Measurements from ENCODE around the gene SERPINE1. TPM values are rescaled to one million over a fixed set of nuclear protein-coding genes. Genes with fewer than 3 reads are reported as not detected.

The SERPINE1 gene
- total and polyA plus RNA-seq, 2 experiments from 2014 or later = 0.97 to 1.2 TPM

Small RNAs within 50 kb of the gene (microRNA-seq; reads per million reads assigned to microRNA genes)
- not detected for gene MIR4653

Small RNAs within 50 kb of the gene (small RNA-seq; reads per million reads assigned to genes)
- gene MIR4653 (ENCODE audit: low replicate concordance) = not detected

Other genes with a start within 250 kb of the SERPINE1 start
- gene UFSP1, start 237.4 kb upstream of the SERPINE1 start, total RNA-seq (2014; rRNA removed; shearing (Covaris generic)) = 11.5 and 11.8 TPM in 2 replicates
- 2.0 and 4.1 TPM in 2 replicates for gene UFSP1, start 237.4 kb upstream of the SERPINE1 start, polyA plus RNA-seq (2016; fragmentation: Nextera tagmentation; extraction: Ambion mirVana)
- gene ACHE, start 231.2 kb upstream of the SERPINE1 start, total RNA-seq (2014; rRNA removed; shearing (Covaris generic)) = 1.5 and 3.7 TPM in 2 replicates
- 3.6 and 3.9 TPM in 2 replicates for gene ACHE, start 231.2 kb upstream of the SERPINE1 start, polyA plus RNA-seq (2016; fragmentation: Nextera tagmentation; extraction: Ambion mirVana)
- gene MUC3A, start 177.6 kb upstream of the SERPINE1 start, total RNA-seq (2014; rRNA removed; shearing (Covaris generic)) = 16.3 and 19.1 TPM in 2 replicates
- 44.4 and 45.7 TPM in 2 replicates for gene MUC3A, start 177.6 kb upstream of the SERPINE1 start, polyA plus RNA-seq (2016; fragmentation: Nextera tagmentation; extraction: Ambion mirVana)
- 3.8 and 4.6 TPM in 2 replicates for gene MUC12, start 157.5 kb upstream of the SERPINE1 start, total RNA-seq (2014; rRNA removed; shearing (Covaris generic))
- gene MUC12, start 157.5 kb upstream of the SERPINE1 start, polyA plus RNA-seq (2016; fragmentation: Nextera tagmentation; extraction: Ambion mirVana) = 18.0 and 21.4 TPM in 2 replicates
- under 0.01 TPM in 1 of 2 replicates, not detected in the other for gene MUC17, start 107.0 kb upstream of the SERPINE1 start, total RNA-seq (2014; rRNA removed; shearing (Covaris generic))
- gene MUC17, start 107.0 kb upstream of the SERPINE1 start, polyA plus RNA-seq (2016; fragmentation: Nextera tagmentation; extraction: Ambion mirVana) = not detected in 2 replicates
- gene TRIM56, start 41.6 kb upstream of the SERPINE1 start, total RNA-seq (2014; rRNA removed; shearing (Covaris generic)) = 12.9 and 15.7 TPM in 2 replicates
- gene TRIM56, start 41.6 kb upstream of the SERPINE1 start, polyA plus RNA-seq (2016; fragmentation: Nextera tagmentation; extraction: Ambion mirVana) = 8.7 and 10.0 TPM in 2 replicates
- 60.6 and 62.9 TPM in 2 replicates for gene AP1S1, start 27.4 kb downstream of the SERPINE1 start, total RNA-seq (2014; rRNA removed; shearing (Covaris generic))
- 11.5 and 12.2 TPM in 2 replicates for gene AP1S1, start 27.4 kb downstream of the SERPINE1 start, polyA plus RNA-seq (2016; fragmentation: Nextera tagmentation; extraction: Ambion mirVana)
- 3.3 and 4.4 TPM in 2 replicates for gene VGF, start 38.5 kb downstream of the SERPINE1 start, total RNA-seq (2014; rRNA removed; shearing (Covaris generic))
- gene VGF, start 38.5 kb downstream of the SERPINE1 start, polyA plus RNA-seq (2016; fragmentation: Nextera tagmentation; extraction: Ambion mirVana) = 2.6 and 3.0 TPM in 2 replicates
- 0.21 TPM in 1 of 2 replicates, not detected in the other for gene NAT16, start 53.2 kb downstream of the SERPINE1 start, total RNA-seq (2014; rRNA removed; shearing (Covaris generic))
- 0.31 and 0.57 TPM in 2 replicates for gene NAT16, start 53.2 kb downstream of the SERPINE1 start, polyA plus RNA-seq (2016; fragmentation: Nextera tagmentation; extraction: Ambion mirVana)
- 0.85 TPM in 1 of 2 replicates, not detected in the other for gene MOGAT3, start 73.9 kb downstream of the SERPINE1 start, total RNA-seq (2014; rRNA removed; shearing (Covaris generic))
- 0.21 and 0.44 TPM in 2 replicates for gene MOGAT3, start 73.9 kb downstream of the SERPINE1 start, polyA plus RNA-seq (2016; fragmentation: Nextera tagmentation; extraction: Ambion mirVana)
- gene PLOD3, start 90.5 kb downstream of the SERPINE1 start, total RNA-seq (2014; rRNA removed; shearing (Covaris generic)) = 28.5 and 40.7 TPM in 2 replicates
- 33.9 and 35.2 TPM in 2 replicates for gene PLOD3, start 90.5 kb downstream of the SERPINE1 start, polyA plus RNA-seq (2016; fragmentation: Nextera tagmentation; extraction: Ambion mirVana)
- 61.9 and 64.6 TPM in 2 replicates for gene ZNHIT1, start 91.1 kb downstream of the SERPINE1 start, total RNA-seq (2014; rRNA removed; shearing (Covaris generic))
- gene ZNHIT1, start 91.1 kb downstream of the SERPINE1 start, polyA plus RNA-seq (2016; fragmentation: Nextera tagmentation; extraction: Ambion mirVana) = 113 and 136 TPM in 2 replicates
- gene CLDN15, start 110.7 kb downstream of the SERPINE1 start, total RNA-seq (2014; rRNA removed; shearing (Covaris generic)) = 3.6 and 3.7 TPM in 2 replicates
- gene CLDN15, start 110.7 kb downstream of the SERPINE1 start, polyA plus RNA-seq (2016; fragmentation: Nextera tagmentation; extraction: Ambion mirVana) = 4.1 and 4.3 TPM in 2 replicates
- gene FIS1, start 118.0 kb downstream of the SERPINE1 start, total RNA-seq (2014; rRNA removed; shearing (Covaris generic)) = 95.4 and 131 TPM in 2 replicates
- gene FIS1, start 118.0 kb downstream of the SERPINE1 start, polyA plus RNA-seq (2016; fragmentation: Nextera tagmentation; extraction: Ambion mirVana) = 130 and 143 TPM in 2 replicates
- 13.8 and 22.5 TPM in 2 replicates for gene IFT22, start 194.7 kb downstream of the SERPINE1 start, total RNA-seq (2014; rRNA removed; shearing (Covaris generic))
- 28.6 and 38.8 TPM in 2 replicates for gene IFT22, start 194.7 kb downstream of the SERPINE1 start, polyA plus RNA-seq (2016; fragmentation: Nextera tagmentation; extraction: Ambion mirVana)
- gene COL26A1, start 235.8 kb downstream of the SERPINE1 start, total RNA-seq (2014; rRNA removed; shearing (Covaris generic)) = 51.7 and 55.0 TPM in 2 replicates
- 17.8 and 20.6 TPM in 2 replicates for gene COL26A1, start 235.8 kb downstream of the SERPINE1 start, polyA plus RNA-seq (2016; fragmentation: Nextera tagmentation; extraction: Ambion mirVana)

All from GM23338 (cell line).